Stimulated activated naive CD4-positive, alpha-beta T cell treated with Interleukin-2 at 50 U/mL for 16 hours (primary cell): ENCODE measurements around the gene UAP1L1.
A peak's percentile ranks its signal among the peaks of the same experiment; 100 is the strongest.

Experiments used
- DNase-seq: peaks from one replicate; lab custom pipeline; 2025; lab: John Stamatoyannopoulos, UW

The UAP1L1 gene

GRCh38 chr9:137075275-137075775, 2.0 kb upstream of the UAP1L1 start:
- DNase-seq = no peak

GRCh38 chr9:137076636-137077009, 694 bp upstream of the UAP1L1 start:
- DNase-seq = no peak

- DNase-seq = peak; percentile 7
Measured at GRCh38 chr9:137077758-137078693, 709 bp downstream of the UAP1L1 start.

DNA sequence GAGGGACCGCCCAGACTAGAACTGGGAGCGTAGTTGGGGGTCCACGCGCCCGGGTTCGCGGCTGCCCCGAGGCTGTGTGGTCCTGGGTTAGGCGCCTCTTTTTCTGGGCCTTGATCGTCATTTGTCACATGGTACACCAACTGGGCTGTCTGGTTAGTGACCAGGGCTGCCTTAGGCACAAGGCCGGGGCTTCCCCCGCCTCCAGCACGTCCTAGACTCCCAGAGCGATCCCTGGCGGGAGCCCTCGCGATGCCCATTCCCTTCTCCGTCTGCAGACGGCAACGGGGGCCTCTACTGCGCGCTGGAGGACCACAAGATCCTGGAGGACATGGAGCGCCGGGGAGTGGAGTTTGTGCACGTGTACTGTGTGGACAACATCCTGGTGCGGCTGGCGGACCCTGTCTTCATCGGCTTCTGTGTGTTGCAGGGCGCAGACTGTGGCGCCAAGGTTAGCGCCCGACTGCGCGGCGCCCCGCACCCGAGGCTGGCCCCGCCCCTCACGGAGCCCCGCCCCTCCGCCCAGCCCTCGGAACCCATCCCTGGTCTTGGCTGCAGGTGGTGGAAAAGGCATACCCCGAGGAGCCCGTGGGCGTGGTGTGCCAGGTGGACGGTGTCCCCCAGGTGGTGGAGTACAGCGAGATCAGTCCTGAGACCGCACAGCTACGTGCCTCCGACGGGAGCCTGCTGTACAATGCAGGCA, 1.5 kb downstream of the UAP1L1 start:
- DNase-seq = no peak

- DNase-seq = no peak
Measured at GRCh38 chr9:137079401-137079787, 2.1 kb downstream of the UAP1L1 start.

GRCh38 chr9:137080260-137081122, 3.2 kb downstream of the UAP1L1 start:
- no peak for DNase-seq

- DNase-seq = no peak
Measured at GRCh38 chr9:137082222-137082924, 5.1 kb downstream of the UAP1L1 start.

DNA sequence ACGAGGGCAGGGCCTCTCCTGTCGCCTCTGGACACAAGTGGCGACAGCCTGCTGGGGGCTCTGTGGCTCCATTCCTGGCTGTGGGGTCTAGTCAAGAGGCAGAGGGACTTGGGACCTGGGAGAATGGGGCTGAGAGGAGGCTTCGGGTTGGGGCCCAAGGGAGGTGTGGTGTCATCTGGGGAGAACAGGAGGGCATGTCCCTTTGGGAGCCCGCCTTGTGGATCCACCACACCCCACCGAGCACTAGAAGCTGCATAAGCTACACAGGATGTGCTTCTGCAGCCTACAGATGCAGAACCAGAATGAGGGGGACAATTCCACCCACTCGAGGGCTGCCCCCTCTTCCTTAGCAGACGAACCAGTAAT, 5.6 kb downstream of the UAP1L1 start:
- DNase-seq = no peak

GRCh38 chr9:137083394-137084004, 6.2 kb downstream of the UAP1L1 start:
- DNase-seq = no peak

DNA sequence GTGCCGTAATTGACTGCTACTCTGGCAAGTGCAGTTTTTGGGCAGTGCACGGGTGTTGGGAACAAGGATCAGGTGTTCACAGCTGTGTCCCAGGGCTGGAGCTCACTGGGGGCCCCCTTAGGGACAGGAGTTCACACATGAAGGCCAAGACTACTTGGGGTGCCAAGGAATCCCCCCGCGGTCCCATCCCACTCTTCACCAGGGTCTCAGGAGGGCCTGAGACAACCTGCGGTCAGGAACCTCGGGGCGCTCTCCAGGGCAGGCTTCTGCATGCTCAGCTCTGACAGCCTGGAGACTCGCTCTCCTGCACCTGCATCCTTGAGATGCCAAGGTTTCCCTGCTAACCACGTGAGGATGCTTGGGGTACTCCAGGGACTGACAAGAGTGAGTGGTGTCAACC, 7.2 kb downstream of the UAP1L1 start:
- no peak for DNase-seq

GRCh38 chr9:137085920-137086530, 8.7 kb downstream of the UAP1L1 start:
- peak; percentile 35 for DNase-seq

DNA sequence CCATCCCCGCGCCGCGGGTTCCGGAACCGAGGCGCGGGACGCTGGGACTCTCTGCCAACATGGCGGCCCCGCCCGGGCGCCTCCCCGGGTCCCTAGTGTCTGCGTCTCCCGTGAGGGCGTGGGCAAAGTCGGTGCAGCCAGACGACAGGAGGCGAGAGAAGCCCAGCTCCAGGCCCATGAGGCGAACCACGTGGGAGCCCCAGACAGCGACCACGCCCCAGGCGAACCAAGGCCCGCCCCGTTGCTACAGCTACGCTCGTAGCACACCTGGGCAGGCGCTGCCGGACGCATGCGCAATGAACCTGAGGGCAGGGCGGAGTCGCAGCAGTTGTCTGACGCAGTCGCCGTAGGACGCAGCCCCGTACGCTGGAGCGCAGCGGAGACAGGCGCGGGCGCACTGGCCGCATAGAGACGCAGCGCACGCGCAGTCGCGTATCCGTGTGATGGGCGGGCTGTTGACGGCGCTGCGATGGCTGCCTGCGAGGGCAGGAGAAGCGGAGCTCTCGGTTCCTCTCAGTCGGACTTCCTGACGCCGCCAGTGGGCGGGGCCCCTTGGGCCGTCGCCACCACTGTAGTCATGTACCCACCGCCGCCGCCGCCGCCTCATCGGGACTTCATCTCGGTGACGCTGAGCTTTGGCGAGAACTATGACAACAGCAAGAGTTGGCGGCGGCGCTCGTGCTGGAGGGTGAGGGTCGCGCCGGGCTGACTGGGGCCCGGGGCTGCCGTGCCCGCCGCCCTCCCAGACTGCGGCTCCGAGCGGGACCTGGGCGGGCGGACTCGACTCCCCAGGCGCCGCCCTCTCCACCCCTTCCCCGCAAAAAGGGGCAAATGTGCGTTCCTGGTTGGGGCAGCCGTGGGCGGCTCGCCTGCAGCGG, 9.5 kb downstream of the UAP1L1 start, which contains the start of gene MAN1B1:
Gene MAN1B1, plus strand, starts transcription at position 455 of the 878 bp plus-strand sequence. Its CDS starts 15 bp downstream, at position 470.
- DNase-seq = peak; percentile 99

DNA sequence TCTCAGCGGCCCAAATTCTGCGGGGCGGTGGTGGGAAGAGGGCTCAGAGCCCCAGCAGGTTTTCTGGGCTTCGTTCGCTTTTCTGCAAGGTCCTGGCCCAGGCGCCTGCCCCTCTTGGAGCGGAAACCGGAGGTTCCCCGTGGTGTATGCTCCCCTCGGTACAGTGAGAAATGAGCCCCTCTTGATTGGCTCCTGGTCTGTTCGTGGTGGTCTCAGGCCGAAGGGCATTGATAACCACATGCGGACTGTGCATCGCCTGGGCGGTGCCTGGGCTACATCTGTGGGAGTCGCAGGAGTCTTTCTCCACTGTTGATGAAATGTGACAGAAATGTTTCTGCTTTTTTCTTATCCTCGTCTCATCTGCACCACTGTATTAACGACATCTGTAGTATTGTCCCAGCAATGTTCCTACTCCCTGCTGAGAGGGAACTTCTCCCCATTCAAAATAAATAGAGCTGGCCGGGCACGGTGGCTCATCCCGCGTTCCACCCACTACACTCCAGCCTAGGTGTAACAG, 10.2 kb downstream of the UAP1L1 start:
- DNase-seq = no peak

- DNase-seq = no peak
Measured at GRCh38 chr9:137088121-137088520, 10.8 kb downstream of the UAP1L1 start.

- DNase-seq = no peak
Measured at GRCh38 chr9:137089232-137089947, 12.1 kb downstream of the UAP1L1 start.

DNA sequence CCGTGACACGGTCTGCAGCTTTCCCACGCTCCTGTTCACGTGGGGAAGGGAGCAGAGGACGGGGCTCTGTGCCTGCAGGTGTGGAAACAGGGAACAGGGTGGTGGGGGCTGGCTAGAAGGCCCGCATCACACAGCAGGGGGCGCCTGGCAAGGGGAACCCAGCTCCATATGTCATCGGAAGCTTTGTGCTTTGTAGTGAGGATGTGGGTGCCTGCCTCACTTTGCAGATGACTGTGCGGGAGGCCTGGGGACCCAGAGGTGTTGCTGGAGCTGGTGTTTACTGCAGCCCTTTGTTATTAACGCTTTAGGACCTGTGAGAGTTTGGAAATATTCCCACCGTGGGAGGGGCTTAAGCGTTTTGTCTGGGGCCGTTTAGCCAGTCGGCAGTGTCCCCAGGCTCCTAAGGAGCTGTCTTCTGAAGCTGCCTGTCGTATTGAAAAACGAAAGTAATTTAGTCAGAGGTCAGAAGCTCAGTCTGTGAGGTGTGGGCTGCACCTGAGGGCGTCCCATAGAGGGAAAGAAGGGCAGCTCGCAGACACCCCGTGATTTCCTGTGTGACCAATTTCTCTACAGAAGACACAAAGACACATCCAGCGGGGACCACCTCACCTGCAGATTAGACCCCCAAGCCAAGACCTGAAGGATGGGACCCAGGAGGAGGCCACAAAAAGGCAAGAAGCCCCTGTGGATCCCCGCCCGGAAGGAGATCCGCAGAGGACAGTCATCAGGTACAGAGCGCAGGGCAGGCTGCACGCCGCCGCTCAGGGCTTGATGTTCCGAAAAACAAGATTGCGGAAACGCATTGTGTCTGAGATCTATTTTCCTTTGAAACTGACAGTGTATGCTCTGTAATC, 18.6 kb downstream of the UAP1L1 start:
- peak; percentile 87 for DNase-seq

- no peak for DNase-seq
Measured at GRCh38 chr9:137096785-137097546, 19.6 kb downstream of the UAP1L1 start.
